Ishikawa (cell line): Measurements from ENCODE around the gene ASB10.

Source experiments
- CREB1 ChIP-seq: IDR thresholded peaks from 2 replicates; pipeline ENCODE4 v1.6.1; 2012; ENCODE audit warnings: low read depth
- EP300 ChIP-seq: IDR thresholded peaks from 2 replicates; pipeline ENCODE4 v1.6.1; 2012; ENCODE audit warnings: borderline replicate concordance
- FOXM1 ChIP-seq: IDR thresholded peaks from 2 replicates; pipeline ENCODE4 v1.6.1; 2012; ENCODE audit warnings: low read depth, borderline replicate concordance
- RAD21 ChIP-seq: IDR thresholded peaks from 2 replicates; pipeline ENCODE4 v1.6.1; 2012; ENCODE audit warnings: low read depth
- REST ChIP-seq: IDR thresholded peaks from 2 replicates; pipeline ENCODE4 v1.6.1; 2012; ENCODE audit warnings: low read depth, mild to moderate bottlenecking
- TAF1 ChIP-seq: IDR thresholded peaks from 2 replicates; pipeline ENCODE4 v1.6.1; 2012; ENCODE audit warnings: low read depth, mild to moderate bottlenecking
- YY1 ChIP-seq: IDR thresholded peaks from 2 replicates; pipeline ENCODE4 v1.6.1; 2012; ENCODE audit warnings: low read depth

GRCh38 chr7:151134743-151135524, 52.1 kb downstream of the ASB10 start:
- no peak for TF ChIP-seq RAD21
- no peak for TF ChIP-seq REST
- TF ChIP-seq TAF1: no peak
- TF ChIP-seq YY1: no peak
- TF ChIP-seq CREB1: no peak
- TF ChIP-seq EP300: no peak
- no peak for TF ChIP-seq FOXM1
